ENCODE results near the gene SSH2. TPM values are rescaled to one million over a fixed set of nuclear protein-coding genes. Genes with fewer than 3 reads are reported as not detected.
A peak's percentile ranks its signal among the peaks of the same experiment; 100 is the strongest.
"Not testable (repeated sequence)": the region's sequence is repeated elsewhere in the genome, so short reads cannot be mapped to it uniquely, and the experiment has no call there.

The SSH2 gene
- total and polyA plus RNA-seq, 2 experiments from 2014 or later: 9.9 to 12.7 TPM

DNA sequence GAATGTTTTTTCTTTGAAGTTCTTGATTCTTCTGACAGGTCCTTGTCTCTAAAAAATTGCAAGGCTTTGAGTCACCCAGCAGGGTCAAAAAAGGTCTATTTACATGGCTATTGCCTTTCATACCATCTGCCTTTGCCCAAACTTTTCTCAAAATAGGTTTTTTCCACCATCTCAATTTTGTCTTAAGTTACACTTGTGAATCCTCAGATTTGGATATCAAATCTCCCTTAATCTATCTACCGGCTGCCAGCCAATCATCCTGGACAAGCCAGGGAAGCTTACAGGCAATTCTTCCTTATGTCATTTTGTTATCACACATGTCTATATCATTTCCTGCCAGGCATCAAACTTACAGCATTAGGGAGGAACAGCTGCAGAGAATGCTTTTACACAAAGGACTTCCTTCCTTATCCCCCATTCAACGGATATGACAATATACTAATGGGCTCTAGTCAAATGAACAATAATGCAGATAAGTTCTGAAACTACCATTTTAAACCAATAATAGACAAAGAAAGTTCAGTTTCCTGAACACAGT, 203.2 kb downstream of the SSH2 start:
- DNase-seq (ENCODE audit: low spot score): no peak

DNA sequence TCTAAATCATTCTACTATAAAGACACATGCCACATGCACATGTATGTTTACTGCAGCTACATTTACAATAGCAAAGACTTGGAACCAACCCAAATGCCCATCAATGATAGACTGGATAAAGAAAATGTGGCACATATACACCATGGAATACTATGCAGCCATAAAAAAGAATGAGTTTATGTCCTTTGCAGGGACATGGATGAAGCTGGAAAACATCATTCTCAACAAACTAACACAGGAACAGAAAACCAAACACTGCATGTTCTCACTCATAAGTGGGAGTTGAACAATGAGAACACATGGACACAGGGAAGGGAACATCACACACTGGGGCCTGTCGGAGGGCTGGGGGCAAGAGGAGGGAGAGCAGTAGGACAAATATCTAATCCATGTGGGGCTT, 204.6 kb downstream of the SSH2 start:
- H3K79me2 ChIP-seq; H3K4me1 ChIP-seq (ENCODE audit: insufficient read depth); H3K27me3 ChIP-seq; H3K27ac ChIP-seq; H3K36me3 ChIP-seq (replicated peaks; ENCODE audit: insufficient read depth, low read depth); H3K9me2 ChIP-seq (replicated peaks; ENCODE audit: insufficient read depth); H3K4me3 ChIP-seq; H2AFZ ChIP-seq; H3K4me2 ChIP-seq; H4K20me1 ChIP-seq (ENCODE audit: insufficient read depth, poor library complexity, severe bottlenecking); H3K9me3 ChIP-seq (ENCODE audit: low read depth); DNase-seq (ENCODE audit: low spot score): not testable (repeated sequence)
- 100% methylated on average over 1 of the region's 1 CpG for WGBS (ENCODE audit: low lambda C conversion rate, missing lambda C conversion rate)

More for the DNA sequence above, 203.2 kb downstream of the SSH2 start:
- no peaks in the 10 kb centered on the region for H3K79me2 ChIP-seq
- H3K27me3 ChIP-seq: no peaks in the 10 kb centered on the region
- no peaks in the 10 kb centered on the region for H3K36me3 ChIP-seq (replicated peaks; ENCODE audit: insufficient read depth, low read depth)
- no peaks in the 10 kb centered on the region for H3K9me3 ChIP-seq (ENCODE audit: low read depth)
- H2AFZ ChIP-seq: no peak overlapping the region
- H3K4me1 ChIP-seq (ENCODE audit: insufficient read depth): peaks cover 4% of the 10 kb centered on the region
- no peak overlapping the region for H3K4me3 ChIP-seq
- H3K9me2 ChIP-seq (replicated peaks; ENCODE audit: insufficient read depth): no peaks in the 10 kb centered on the region
- 44% methylated on average over 2 of the region's 2 CpGs for WGBS (ENCODE audit: low lambda C conversion rate, missing lambda C conversion rate)
- TF ChIP-seq EZH2 (IDR thresholded peaks at IDR 0.05; ENCODE audit: borderline replicate concordance): no peak
- no peak for TF ChIP-seq EZH2phosphoT487 (IDR thresholded peaks at IDR 0.05; ENCODE audit: low read depth, severe bottlenecking, unreplicated experiment)
- TF ChIP-seq, protein P1, sequence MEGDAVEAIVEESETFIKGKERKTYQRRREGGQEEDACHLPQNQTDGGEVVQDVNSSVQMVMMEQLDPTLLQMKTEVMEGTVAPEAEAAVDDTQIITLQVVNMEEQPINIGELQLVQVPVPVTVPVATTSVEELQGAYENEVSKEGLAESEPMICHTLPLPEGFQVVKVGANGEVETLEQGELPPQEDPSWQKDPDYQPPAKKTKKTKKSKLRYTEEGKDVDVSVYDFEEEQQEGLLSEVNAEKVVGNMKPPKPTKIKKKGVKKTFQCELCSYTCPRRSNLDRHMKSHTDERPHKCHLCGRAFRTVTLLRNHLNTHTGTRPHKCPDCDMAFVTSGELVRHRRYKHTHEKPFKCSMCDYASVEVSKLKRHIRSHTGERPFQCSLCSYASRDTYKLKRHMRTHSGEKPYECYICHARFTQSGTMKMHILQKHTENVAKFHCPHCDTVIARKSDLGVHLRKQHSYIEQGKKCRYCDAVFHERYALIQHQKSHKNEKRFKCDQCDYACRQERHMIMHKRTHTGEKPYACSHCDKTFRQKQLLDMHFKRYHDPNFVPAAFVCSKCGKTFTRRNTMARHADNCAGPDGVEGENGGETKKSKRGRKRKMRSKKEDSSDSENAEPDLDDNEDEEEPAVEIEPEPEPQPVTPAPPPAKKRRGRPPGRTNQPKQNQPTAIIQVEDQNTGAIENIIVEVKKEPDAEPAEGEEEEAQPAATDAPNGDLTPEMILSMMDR (IDR thresholded peaks at IDR 0.05; ENCODE audit: poor library complexity): no peak
- no peak overlapping the region for H3K4me2 ChIP-seq
- H3K27ac ChIP-seq: no peak overlapping the region
- no peaks in the 10 kb centered on the region for H4K20me1 ChIP-seq (ENCODE audit: insufficient read depth, poor library complexity, severe bottlenecking)

DNA sequence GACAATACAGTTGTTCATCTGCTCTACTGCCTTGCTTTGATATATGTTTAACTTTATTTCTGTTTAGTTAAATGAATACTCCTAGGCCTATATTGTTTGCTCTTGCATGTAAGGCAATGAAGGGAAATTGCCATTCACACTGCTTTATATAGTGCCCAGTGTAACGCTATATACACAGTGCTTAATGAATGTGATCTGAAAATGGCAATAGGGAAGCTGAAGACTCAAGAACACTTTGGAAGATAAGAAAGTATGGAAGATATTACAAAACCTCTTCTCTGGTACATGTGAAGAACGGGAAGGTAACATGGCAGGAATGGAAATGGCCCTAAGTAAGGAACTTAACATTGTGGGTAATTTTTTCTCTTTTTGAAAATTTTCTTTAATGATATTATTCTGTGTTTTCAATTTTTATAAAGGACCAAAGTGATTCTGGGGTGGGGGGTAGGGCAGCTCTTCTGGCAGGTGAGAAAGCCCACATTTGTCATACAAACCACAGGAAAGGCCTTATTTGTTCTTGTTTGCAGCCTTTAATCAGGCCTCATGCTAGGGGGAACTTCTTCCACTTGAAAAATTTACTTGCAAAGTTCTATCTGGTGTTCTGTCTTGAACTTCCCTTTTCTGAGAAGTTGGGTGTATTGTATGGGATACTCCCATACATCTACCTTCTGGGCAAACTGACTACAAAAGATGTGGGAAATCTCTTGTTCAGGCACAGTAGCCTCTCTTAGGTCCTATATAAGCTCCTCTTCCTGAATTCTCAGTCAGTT, 206.6 kb downstream of the SSH2 start:
- Histone ChIP-seq H2AFZ (no peak overlapping the region), H3K9me2 (replicated peaks; ENCODE audit: insufficient read depth) (no peaks in the 10 kb centered on the region), H3K4me3 (no peak overlapping the region), H3K27me3 (no peaks in the 10 kb centered on the region), H3K4me1 (ENCODE audit: insufficient read depth) (peaks cover 7% of the 10 kb centered on the region), H3K36me3 (replicated peaks; ENCODE audit: insufficient read depth, low read depth) (no peaks in the 10 kb centered on the region), H3K9me3 (ENCODE audit: low read depth) (no peaks in the 10 kb centered on the region), H4K20me1 (ENCODE audit: insufficient read depth, poor library complexity, severe bottlenecking) (no peaks in the 10 kb centered on the region), H3K4me2 (no peak overlapping the region), H3K79me2 (no peaks in the 10 kb centered on the region), H3K27ac (no peak overlapping the region)
- 92% methylated on average over 2 of the region's 2 CpGs for WGBS (ENCODE audit: low lambda C conversion rate, missing lambda C conversion rate)
- DNase-seq (ENCODE audit: low spot score): no peak
- TF ChIP-seq EZH2 (IDR thresholded peaks at IDR 0.05; ENCODE audit: borderline replicate concordance) (no peak), EZH2phosphoT487 (IDR thresholded peaks at IDR 0.05; ENCODE audit: low read depth, severe bottlenecking, unreplicated experiment) (no peak)
- TF ChIP-seq, protein P1 (IDR thresholded peaks at IDR 0.05; ENCODE audit: poor library complexity): no peak

DNA sequence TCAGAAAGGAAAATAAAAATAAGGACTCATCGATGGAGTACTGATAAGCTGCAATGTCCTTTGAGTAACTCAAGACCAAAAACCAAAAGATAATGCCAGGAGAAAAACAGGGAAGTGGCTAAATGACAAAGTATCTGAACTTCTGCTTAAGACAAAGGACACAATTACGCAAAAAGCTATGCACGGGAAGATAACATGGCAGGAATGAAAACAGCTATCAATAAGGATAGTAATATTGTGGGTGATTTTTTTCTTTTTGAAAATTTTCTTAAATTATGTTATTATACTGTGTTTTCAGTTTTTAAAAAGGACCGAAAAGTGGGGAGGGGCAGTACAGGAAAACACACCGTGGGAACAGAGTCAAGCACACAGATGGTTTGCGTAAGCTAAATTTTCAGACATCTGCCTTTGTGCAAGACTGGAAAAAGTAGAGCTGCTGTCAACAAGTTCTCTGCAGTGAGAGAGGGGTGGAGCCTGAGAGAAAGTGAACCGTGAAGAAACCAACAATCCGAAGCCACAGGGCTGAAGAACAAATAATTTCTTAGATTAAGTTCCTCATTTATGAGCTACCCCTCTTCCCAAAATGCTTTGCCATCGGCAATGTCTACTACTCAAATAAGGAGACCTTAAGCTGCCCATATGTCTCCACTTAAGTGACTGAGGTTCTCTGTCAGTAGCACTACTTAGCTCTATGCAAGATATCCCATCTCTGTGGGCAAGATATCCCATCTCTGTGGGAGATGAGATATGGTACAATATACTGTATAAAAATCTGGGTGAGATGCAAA, 207.4 kb downstream of the SSH2 start:
- peak; percentile 45 for DNase-seq (ENCODE audit: low spot score)

More for the DNA sequence above, 207.4 kb downstream of the SSH2 start:
- H3K27ac ChIP-seq: no peak overlapping the region
- no peak overlapping the region for H2AFZ ChIP-seq
- H3K36me3 ChIP-seq (replicated peaks; ENCODE audit: insufficient read depth, low read depth): no peaks in the 10 kb centered on the region
- H3K4me2 ChIP-seq: peak overlapping the region; percentile 60
- peaks cover 7% of the 10 kb centered on the region for H3K4me1 ChIP-seq (ENCODE audit: insufficient read depth)
- no peaks in the 10 kb centered on the region for H3K79me2 ChIP-seq
- no peak overlapping the region for H3K4me3 ChIP-seq
- no peaks in the 10 kb centered on the region for H3K9me3 ChIP-seq (ENCODE audit: low read depth)
- no peaks in the 10 kb centered on the region for H3K27me3 ChIP-seq
- TF ChIP-seq, protein P1 (IDR thresholded peaks at IDR 0.05; ENCODE audit: poor library complexity): no peak
- no peak for TF ChIP-seq EZH2 (IDR thresholded peaks at IDR 0.05; ENCODE audit: borderline replicate concordance)
- TF ChIP-seq EZH2phosphoT487 (IDR thresholded peaks at IDR 0.05; ENCODE audit: low read depth, severe bottlenecking, unreplicated experiment): no peak
- H3K9me2 ChIP-seq (replicated peaks; ENCODE audit: insufficient read depth): no peaks in the 10 kb centered on the region
- no peaks in the 10 kb centered on the region for H4K20me1 ChIP-seq (ENCODE audit: insufficient read depth, poor library complexity, severe bottlenecking)
- 43% methylated on average over 9 of the region's 9 CpGs for WGBS (ENCODE audit: low lambda C conversion rate, missing lambda C conversion rate)
